Neural cell (in vitro differentiated cells): ENCODE measurements around the gene SCRN2. TPM values are rescaled to one million over a fixed set of nuclear protein-coding genes. Genes with fewer than 3 reads are reported as not detected.

Experiments used
- H2AFZ ChIP-seq: fragments of 200-600, 300-800 bp; sonication (generic), shearing (Covaris generic); 2 replicates; pipeline ENCODE4 v1.6.0; 2014; ENCODE audit warnings: low read depth, mild to moderate bottlenecking, antibody characterized with exemption, low read length, moderate library complexity
- H3F3A ChIP-seq: fragments of 200-600 bp; shearing (Covaris generic); 2 replicates; pipeline ENCODE4 v1.6.1; 2016; ENCODE audit warnings: mild to moderate bottlenecking, moderate library complexity, mixed read lengths, antibody characterized with exemption, low read length; ENCODE audit not compliant: insufficient read depth, poor library complexity, severe bottlenecking
- H3K27ac ChIP-seq: fragments of 200-600, 300-800 bp; sonication (generic), shearing (Covaris generic); 2 replicates; pipeline ENCODE4 v1.5.1; 2014; ENCODE audit warnings: mild to moderate bottlenecking, low read length, moderate library complexity
- H3K27me3 ChIP-seq: fragments of 300-800, 200-600 bp; sonication (generic), shearing (Covaris generic); 2 replicates; pipeline ENCODE4 v1.6.0; 2014; ENCODE audit warnings: mild to moderate bottlenecking, low read depth, low read length, moderate library complexity; ENCODE audit not compliant: insufficient read depth
- H3K36me3 ChIP-seq: fragments of 300-800, 200-600 bp; sonication (generic), shearing (Covaris generic); 2 replicates; pipeline ENCODE4 v1.5.1; 2014; ENCODE audit warnings: mild to moderate bottlenecking, antibody characterized with exemption, low read length, moderate library complexity; ENCODE audit not compliant: insufficient read depth
- H3K4me2 ChIP-seq: fragments of 300-800, 200-600 bp; sonication (generic), shearing (Covaris generic); 2 replicates; pipeline ENCODE4 v1.6.0; 2014; ENCODE audit warnings: mild to moderate bottlenecking, low read length
- H3K4me3 ChIP-seq: fragments of 300-800, 200-600 bp; sonication (generic), shearing (Covaris generic); 2 replicates; pipeline ENCODE4 v1.5.1; 2014; ENCODE audit warnings: mild to moderate bottlenecking, low read length, moderate library complexity
- H3K79me2 ChIP-seq: fragments of 200-600 bp; shearing (Covaris generic); replicated peaks from 2 replicates; pipeline ENCODE4 v1.6.0; 2014; ENCODE audit warnings: mild to moderate bottlenecking, low read length, moderate library complexity; ENCODE audit not compliant: insufficient read depth
- H3K9ac ChIP-seq: fragments of 300-800, 200-600 bp; sonication (generic), shearing (Covaris generic); 2 replicates; pipeline ENCODE4 v1.6.1; 2016; ENCODE audit warnings: mild to moderate bottlenecking, low read length, mixed read lengths
- H3K9me2 ChIP-seq: fragments of 200-600 bp; shearing (Covaris generic); 2 replicates; pipeline ENCODE4 v1.6.1; 2016; ENCODE audit warnings: mild to moderate bottlenecking, low read length, mixed read lengths; ENCODE audit not compliant: insufficient read depth
- H3K9me3 ChIP-seq: fragments of 200-600, 300-800 bp; sonication (generic), shearing (Covaris generic); 2 replicates; pipeline ENCODE4 v1.6.1; 2016; ENCODE audit warnings: mild to moderate bottlenecking, mixed run types, low read length, moderate library complexity, mixed read lengths
- H4K20me1 ChIP-seq: fragments of 200-600 bp; shearing (Covaris generic); 2 replicates; pipeline ENCODE4 v1.6.1; 2016; ENCODE audit warnings: mild to moderate bottlenecking, mixed run types; ENCODE audit not compliant: insufficient read depth
- EP300 ChIP-seq: fragments of 450-650 bp; conservative IDR thresholded peaks from 2 replicates; pipeline ENCODE4 v1.6.1; 2014; ENCODE audit warnings: antibody characterized with exemption, mild to moderate bottlenecking, moderate library complexity; ENCODE audit not compliant: poor library complexity, severe bottlenecking
- EZH2 ChIP-seq: fragments of 200-600, 300-800 bp; shearing (Covaris generic), sonication (generic); IDR thresholded peaks from 2 replicates; pipeline ENCODE4 v1.6.1; 2014; ENCODE audit warnings: antibody characterized with exemption, low read length, borderline replicate concordance, mild to moderate bottlenecking; ENCODE audit not compliant: insufficient read depth, poor library complexity, severe bottlenecking
- MXI1 ChIP-seq: fragments of 450-650 bp; conservative IDR thresholded peaks from 2 replicates; pipeline ENCODE4 v1.6.1; 2014; ENCODE audit warnings: antibody characterized with exemption, mild to moderate bottlenecking; ENCODE audit not compliant: poor library complexity, severe bottlenecking
- POLR2AphosphoS5 ChIP-seq: IDR thresholded peaks from 2 replicates; pipeline ENCODE4 v1.6.1; 2012
- RAD21 ChIP-seq: fragments of 450-650 bp; conservative IDR thresholded peaks from 2 replicates; pipeline ENCODE4 v1.6.1; 2014; ENCODE audit warnings: antibody characterized with exemption, mild to moderate bottlenecking, moderate library complexity
- SMC3 ChIP-seq: fragments of 450-650 bp; conservative IDR thresholded peaks from 2 replicates; pipeline ENCODE4 v1.6.1; 2014; ENCODE audit warnings: antibody characterized with exemption, mild to moderate bottlenecking, moderate library complexity; ENCODE audit not compliant: poor library complexity
- TAF1 ChIP-seq: IDR thresholded peaks from 2 replicates; pipeline ENCODE4 v1.6.1; 2012; ENCODE audit warnings: low read depth
- polyA plus RNA-seq: library from polyadenylated mRNA; depleted of rRNA; stranded (reverse); fragments of >200 nt; gene quantifications from 2 replicates; pipeline ENCODE4 v1.2.3, GENCODE V29; 2014
- TF ChIP-seq, protein P1 (sequence below): fragments of 450-650 bp; IDR thresholded peaks from 2 replicates; pipeline ENCODE4 v1.5.1; 2014; ENCODE audit warnings: antibody characterized with exemption, mild to moderate bottlenecking, moderate library complexity; ENCODE audit not compliant: poor library complexity, severe bottlenecking
- TF ChIP-seq, protein P2 (sequence below): IDR thresholded peaks from 2 replicates; pipeline ENCODE4 v1.6.1; 2012; ENCODE audit warnings: borderline replicate concordance

The SCRN2 gene
- polyA plus RNA-seq, 1 donor from 2014 or later = 94.0 TPM

GRCh38 chr17:47806913-47807255, 34.2 kb downstream of the SCRN2 start:
- Histone ChIP-seq H3K27me3 (no peaks in the 10 kb centered on the region), H3K36me3 (no peaks in the 10 kb centered on the region), H3K4me2 (no peak overlapping the region), H4K20me1 (no peaks in the 10 kb centered on the region), H3K9ac (no peak overlapping the region), H2AFZ (no peak overlapping the region), H3K27ac (no peak overlapping the region), H3K9me3 (no peaks in the 10 kb centered on the region), H3K9me2 (no peaks in the 10 kb centered on the region), H3K4me3 (no peak overlapping the region), H3F3A (no peaks in the 10 kb centered on the region), H3K79me2 (no peaks in the 10 kb centered on the region)
- TF ChIP-seq, protein P1, sequence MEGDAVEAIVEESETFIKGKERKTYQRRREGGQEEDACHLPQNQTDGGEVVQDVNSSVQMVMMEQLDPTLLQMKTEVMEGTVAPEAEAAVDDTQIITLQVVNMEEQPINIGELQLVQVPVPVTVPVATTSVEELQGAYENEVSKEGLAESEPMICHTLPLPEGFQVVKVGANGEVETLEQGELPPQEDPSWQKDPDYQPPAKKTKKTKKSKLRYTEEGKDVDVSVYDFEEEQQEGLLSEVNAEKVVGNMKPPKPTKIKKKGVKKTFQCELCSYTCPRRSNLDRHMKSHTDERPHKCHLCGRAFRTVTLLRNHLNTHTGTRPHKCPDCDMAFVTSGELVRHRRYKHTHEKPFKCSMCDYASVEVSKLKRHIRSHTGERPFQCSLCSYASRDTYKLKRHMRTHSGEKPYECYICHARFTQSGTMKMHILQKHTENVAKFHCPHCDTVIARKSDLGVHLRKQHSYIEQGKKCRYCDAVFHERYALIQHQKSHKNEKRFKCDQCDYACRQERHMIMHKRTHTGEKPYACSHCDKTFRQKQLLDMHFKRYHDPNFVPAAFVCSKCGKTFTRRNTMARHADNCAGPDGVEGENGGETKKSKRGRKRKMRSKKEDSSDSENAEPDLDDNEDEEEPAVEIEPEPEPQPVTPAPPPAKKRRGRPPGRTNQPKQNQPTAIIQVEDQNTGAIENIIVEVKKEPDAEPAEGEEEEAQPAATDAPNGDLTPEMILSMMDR = no peak
- TF ChIP-seq MXI1 = no peak
- TF ChIP-seq EZH2 = no peak
- no peak for TF ChIP-seq TAF1
- TF ChIP-seq RAD21 = no peak
- TF ChIP-seq POLR2AphosphoS5 = no peak
- TF ChIP-seq SMC3 = no peak
- TF ChIP-seq EP300 = no peak
- TF ChIP-seq, protein P2, sequence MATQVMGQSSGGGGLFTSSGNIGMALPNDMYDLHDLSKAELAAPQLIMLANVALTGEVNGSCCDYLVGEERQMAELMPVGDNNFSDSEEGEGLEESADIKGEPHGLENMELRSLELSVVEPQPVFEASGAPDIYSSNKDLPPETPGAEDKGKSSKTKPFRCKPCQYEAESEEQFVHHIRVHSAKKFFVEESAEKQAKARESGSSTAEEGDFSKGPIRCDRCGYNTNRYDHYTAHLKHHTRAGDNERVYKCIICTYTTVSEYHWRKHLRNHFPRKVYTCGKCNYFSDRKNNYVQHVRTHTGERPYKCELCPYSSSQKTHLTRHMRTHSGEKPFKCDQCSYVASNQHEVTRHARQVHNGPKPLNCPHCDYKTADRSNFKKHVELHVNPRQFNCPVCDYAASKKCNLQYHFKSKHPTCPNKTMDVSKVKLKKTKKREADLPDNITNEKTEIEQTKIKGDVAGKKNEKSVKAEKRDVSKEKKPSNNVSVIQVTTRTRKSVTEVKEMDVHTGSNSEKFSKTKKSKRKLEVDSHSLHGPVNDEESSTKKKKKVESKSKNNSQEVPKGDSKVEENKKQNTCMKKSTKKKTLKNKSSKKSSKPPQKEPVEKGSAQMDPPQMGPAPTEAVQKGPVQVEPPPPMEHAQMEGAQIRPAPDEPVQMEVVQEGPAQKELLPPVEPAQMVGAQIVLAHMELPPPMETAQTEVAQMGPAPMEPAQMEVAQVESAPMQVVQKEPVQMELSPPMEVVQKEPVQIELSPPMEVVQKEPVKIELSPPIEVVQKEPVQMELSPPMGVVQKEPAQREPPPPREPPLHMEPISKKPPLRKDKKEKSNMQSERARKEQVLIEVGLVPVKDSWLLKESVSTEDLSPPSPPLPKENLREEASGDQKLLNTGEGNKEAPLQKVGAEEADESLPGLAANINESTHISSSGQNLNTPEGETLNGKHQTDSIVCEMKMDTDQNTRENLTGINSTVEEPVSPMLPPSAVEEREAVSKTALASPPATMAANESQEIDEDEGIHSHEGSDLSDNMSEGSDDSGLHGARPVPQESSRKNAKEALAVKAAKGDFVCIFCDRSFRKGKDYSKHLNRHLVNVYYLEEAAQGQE = no peak

GRCh38 chr17:47806026-47806912, 34.8 kb downstream of the SCRN2 start:
- no peak overlapping the region for H2AFZ ChIP-seq
- H3K79me2 ChIP-seq = no peaks in the 10 kb centered on the region
- no peaks in the 10 kb centered on the region for H3K9me2 ChIP-seq
- no peak overlapping the region for H3K9ac ChIP-seq
- no peak overlapping the region for H3K4me3 ChIP-seq
- H3K36me3 ChIP-seq = no peaks in the 10 kb centered on the region
- H3K4me2 ChIP-seq = no peak overlapping the region
- H3K27ac ChIP-seq = no peak overlapping the region
- no peaks in the 10 kb centered on the region for H3K9me3 ChIP-seq
- no peaks in the 10 kb centered on the region for H4K20me1 ChIP-seq
- H3K27me3 ChIP-seq = peaks cover 6% of the 10 kb centered on the region
- TF ChIP-seq RAD21 (no peak), EP300 (no peak), TAF1 (no peak), POLR2AphosphoS5 (no peak), SMC3 (no peak), EZH2 (no peak), MXI1 (no peak)
- TF ChIP-seq, protein P2 = no peak
- TF ChIP-seq, protein P1 = no peak
- no peaks in the 10 kb centered on the region for H3F3A ChIP-seq
